ENCODE results near the gene CDKN2D.

- TF ChIP-seq EZH2 (IDR thresholded peaks at IDR 0.05; ENCODE audit: insufficient read depth, low read length): no peak
- TF ChIP-seq CTCF (IDR thresholded peaks at IDR 0.05; ENCODE audit: insufficient read depth, low read depth, low read length): no peak
Observed at GRCh38 chr19:10600149-10600548, 31.4 kb upstream of the CDKN2D start.
